Measurements from ENCODE around the gene CACNA1C. TPM values are rescaled to one million over a fixed set of nuclear protein-coding genes. Genes with fewer than 3 reads are reported as not detected.

The CACNA1C gene
- total RNA-seq, 2 donors from 2014 or later: 0.86 to 6.3 TPM

DNA sequence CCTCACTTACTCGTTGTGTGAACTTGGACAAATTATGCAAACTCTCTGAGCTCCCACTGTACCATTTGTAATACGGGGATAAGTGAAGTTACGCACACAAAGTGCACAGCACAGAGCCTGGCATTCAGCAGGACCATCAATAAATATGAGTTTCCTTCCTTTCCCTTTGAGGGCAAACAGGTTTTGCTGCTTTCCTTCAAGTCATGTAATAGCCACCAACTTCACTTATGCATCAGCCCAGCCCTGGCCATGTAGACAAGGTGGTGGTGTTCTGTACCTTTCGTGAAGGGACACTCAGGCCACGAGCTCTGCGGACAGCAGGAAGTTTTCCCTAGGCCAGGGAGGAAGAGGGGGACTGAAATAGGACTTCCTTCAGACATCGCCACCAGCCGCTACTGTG lies 272.7 kb downstream of the CACNA1C start:
- no peaks in the 10 kb centered on the region for H3K36me3 ChIP-seq (ENCODE audit: control insufficient read depth, insufficient read depth, low read length)
- WGBS, 2 experiments (ENCODE audit: insufficient coverage in 1 of 2, insufficient read length in 1 of 2): 95 to 96% methylated on average over 7 to 8 of the region's 8 CpGs
- no peaks in the 10 kb centered on the region for H3K27me3 ChIP-seq (ENCODE audit: control insufficient read depth, insufficient read depth, low read length, poor library complexity, severe bottlenecking)
- H3K4me1 Mint-ChIP-seq: peaks cover 19% of the 10 kb centered on the region
- H3K27ac ChIP-seq (ENCODE audit: low read depth, low read length): no peak overlapping the region
- H3K4me3 ChIP-seq (ENCODE audit: low read length): no peak overlapping the region
- TF ChIP-seq, protein P1, sequence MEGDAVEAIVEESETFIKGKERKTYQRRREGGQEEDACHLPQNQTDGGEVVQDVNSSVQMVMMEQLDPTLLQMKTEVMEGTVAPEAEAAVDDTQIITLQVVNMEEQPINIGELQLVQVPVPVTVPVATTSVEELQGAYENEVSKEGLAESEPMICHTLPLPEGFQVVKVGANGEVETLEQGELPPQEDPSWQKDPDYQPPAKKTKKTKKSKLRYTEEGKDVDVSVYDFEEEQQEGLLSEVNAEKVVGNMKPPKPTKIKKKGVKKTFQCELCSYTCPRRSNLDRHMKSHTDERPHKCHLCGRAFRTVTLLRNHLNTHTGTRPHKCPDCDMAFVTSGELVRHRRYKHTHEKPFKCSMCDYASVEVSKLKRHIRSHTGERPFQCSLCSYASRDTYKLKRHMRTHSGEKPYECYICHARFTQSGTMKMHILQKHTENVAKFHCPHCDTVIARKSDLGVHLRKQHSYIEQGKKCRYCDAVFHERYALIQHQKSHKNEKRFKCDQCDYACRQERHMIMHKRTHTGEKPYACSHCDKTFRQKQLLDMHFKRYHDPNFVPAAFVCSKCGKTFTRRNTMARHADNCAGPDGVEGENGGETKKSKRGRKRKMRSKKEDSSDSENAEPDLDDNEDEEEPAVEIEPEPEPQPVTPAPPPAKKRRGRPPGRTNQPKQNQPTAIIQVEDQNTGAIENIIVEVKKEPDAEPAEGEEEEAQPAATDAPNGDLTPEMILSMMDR (conservative IDR thresholded peaks at IDR 0.05): no peak
- H3K9me3 Mint-ChIP-seq: no peaks in the 10 kb centered on the region
- DNase-seq: no peak
- peaks cover 3% of the 10 kb centered on the region for H3K4me1 ChIP-seq (ENCODE audit: control insufficient read depth, insufficient read depth, low read length)
- no peak overlapping the region for H3K27ac Mint-ChIP-seq
- no peak overlapping the region for H3K9ac ChIP-seq (ENCODE audit: extremely low read depth, low read length, poor library complexity, severe bottlenecking)
- H3K9me3 ChIP-seq (ENCODE audit: control insufficient read depth, low read length): no peaks in the 10 kb centered on the region
- no peak overlapping the region for H3K4me3 Mint-ChIP-seq
- H3K27me3 Mint-ChIP-seq (ENCODE audit: insufficient read depth): peaks cover 10% of the 10 kb centered on the region
- no peaks in the 10 kb centered on the region for H3K36me3 Mint-ChIP-seq (ENCODE audit: low read depth)

DNA sequence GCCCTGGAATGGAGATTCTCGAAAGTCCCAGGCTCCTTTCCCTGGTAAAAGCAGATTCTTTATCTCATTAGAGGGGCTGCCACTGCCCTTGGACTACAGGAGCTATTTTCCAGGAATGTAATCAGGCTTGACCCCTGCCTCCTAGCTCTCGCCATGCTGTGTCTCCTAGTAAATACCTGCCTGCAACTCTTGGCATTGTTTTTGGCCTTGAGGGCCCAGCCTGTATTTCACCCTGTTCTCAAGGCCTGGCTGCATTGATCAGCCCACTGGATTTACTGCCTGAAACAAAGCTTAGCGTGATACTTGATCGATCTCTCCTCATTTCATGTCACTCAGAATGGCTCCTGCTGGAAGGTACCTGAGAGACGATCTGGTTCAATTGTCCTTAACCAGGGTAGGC lies 273.7 kb downstream of the CACNA1C start:
- no peaks in the 10 kb centered on the region for H3K9me3 ChIP-seq (ENCODE audit: control insufficient read depth, low read length)

DNA sequence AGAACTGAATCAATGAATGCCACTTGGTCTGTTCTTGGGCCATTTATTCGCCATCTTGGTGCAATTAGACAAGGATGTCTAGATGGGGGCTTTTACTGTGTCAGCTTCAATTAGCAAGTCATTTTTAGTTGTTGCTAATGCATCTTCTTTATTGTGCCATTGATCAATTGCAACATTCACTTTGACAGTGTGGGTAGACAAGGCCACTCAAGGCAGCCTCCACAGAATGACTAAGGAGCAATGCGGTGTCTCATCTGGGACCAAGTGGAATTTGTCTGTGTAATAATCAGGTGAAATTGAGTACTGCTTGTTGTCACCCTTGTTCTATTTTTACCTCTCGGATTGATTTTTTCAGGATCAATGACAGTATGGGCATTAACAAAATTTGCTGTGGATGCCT lies 275.9 kb downstream of the CACNA1C start:
- H3K36me3 ChIP-seq (ENCODE audit: control insufficient read depth, insufficient read depth, low read length): no peaks in the 10 kb centered on the region
- no peaks in the 10 kb centered on the region for H3K27me3 ChIP-seq (ENCODE audit: control insufficient read depth, insufficient read depth, low read length, poor library complexity, severe bottlenecking)
- TF ChIP-seq, protein P1 (conservative IDR thresholded peaks at IDR 0.05): no peak
- H3K4me3 ChIP-seq (ENCODE audit: low read length): no peak overlapping the region
- Mint-ChIP-seq H3K4me1 (peaks cover 19% of the 10 kb centered on the region), H3K27ac (no peak overlapping the region), H3K9me3 (no peaks in the 10 kb centered on the region), H3K4me3 (no peak overlapping the region), H3K27me3 (ENCODE audit: insufficient read depth) (peaks cover 4% of the 10 kb centered on the region), H3K36me3 (ENCODE audit: low read depth) (no peaks in the 10 kb centered on the region)
- peaks cover 3% of the 10 kb centered on the region for H3K4me1 ChIP-seq (ENCODE audit: control insufficient read depth, insufficient read depth, low read length)
- H3K27ac ChIP-seq (ENCODE audit: low read depth, low read length): no peak overlapping the region
- no peaks in the 10 kb centered on the region for H3K9me3 ChIP-seq (ENCODE audit: control insufficient read depth, low read length)
- H3K9ac ChIP-seq (ENCODE audit: extremely low read depth, low read length, poor library complexity, severe bottlenecking): no peak overlapping the region
- no peak for DNase-seq
- WGBS, 2 experiments (ENCODE audit: insufficient coverage in 1 of 2, insufficient read length in 1 of 2): 98 to 100% methylated on average over 2 to 3 of the region's 3 CpGs

More for the DNA sequence above, 273.7 kb downstream of the CACNA1C start:
- Mint-ChIP-seq H3K4me1 (peaks cover 19% of the 10 kb centered on the region), H3K36me3 (ENCODE audit: low read depth) (no peaks in the 10 kb centered on the region), H3K4me3 (no peak overlapping the region), H3K27me3 (ENCODE audit: insufficient read depth) (peaks cover 9% of the 10 kb centered on the region), H3K27ac (no peak overlapping the region), H3K9me3 (no peaks in the 10 kb centered on the region)
- TF ChIP-seq, protein P1 (conservative IDR thresholded peaks at IDR 0.05): no peak
- Histone ChIP-seq H3K4me3 (ENCODE audit: low read length) (no peak overlapping the region), H3K36me3 (ENCODE audit: control insufficient read depth, insufficient read depth, low read length) (no peaks in the 10 kb centered on the region), H3K4me1 (ENCODE audit: control insufficient read depth, insufficient read depth, low read length) (peaks cover 3% of the 10 kb centered on the region), H3K27me3 (ENCODE audit: control insufficient read depth, insufficient read depth, low read length, poor library complexity, severe bottlenecking) (no peaks in the 10 kb centered on the region), H3K27ac (ENCODE audit: low read depth, low read length) (no peak overlapping the region), H3K9ac (ENCODE audit: extremely low read depth, low read length, poor library complexity, severe bottlenecking) (no peak overlapping the region)
- 88 to 97% methylated on average over 5 of the region's 5 CpGs for WGBS, 2 experiments (ENCODE audit: insufficient coverage in 1 of 2, insufficient read length in 1 of 2)
- no peak for DNase-seq

Measured in endodermal cell (in vitro differentiated cells).